IMR-90 (cell line): ENCODE results near the gene MTCL1.
A peak's percentile ranks its signal among the peaks of the same experiment; 100 is the strongest.

Experiments
- CEBPB ChIP-seq: IDR thresholded peaks from 2 replicates; pipeline ENCODE4 v1.6.1; 2012; ENCODE audit warnings: low read depth, low read length, improper control_type of control experiment
- CHD1 ChIP-seq: IDR thresholded peaks from 2 replicates; pipeline ENCODE4 v1.6.1; 2012; ENCODE audit warnings: low read depth, low read length, improper control_type of control experiment
- NFE2L2 ChIP-seq: fragments of 150-350 bp; IDR thresholded peaks from 2 replicates; pipeline ENCODE4 v1.6.1; 2016; ENCODE audit warnings: low read depth, mild to moderate bottlenecking, low read length
- POLR2A ChIP-seq: IDR thresholded peaks from 2 replicates; pipeline ENCODE4 v1.6.1; 2012; ENCODE audit warnings: mild to moderate bottlenecking, low read depth, low read length
- RAD21 ChIP-seq: IDR thresholded peaks from 2 replicates; pipeline ENCODE4 v1.6.1; 2012; ENCODE audit warnings: low read length, improper control_type of control experiment
- RFX5 ChIP-seq: IDR thresholded peaks from 2 replicates; pipeline ENCODE4 v1.8.0; 2012; ENCODE audit warnings: low read depth, mild to moderate bottlenecking, low read length, moderate library complexity
- TF ChIP-seq, protein P1 (sequence below): conservative IDR thresholded peaks from 2 replicates; pipeline ENCODE4 v1.5.1; 2012; ENCODE audit warnings: mild to moderate bottlenecking, low read depth, low read length, improper control_type of control experiment
- TF ChIP-seq, protein P2 (sequence below): fragments of 150-350 bp; IDR thresholded peaks from 2 replicates; pipeline ENCODE4 v1.6.1; 2016; ENCODE audit warnings: low read depth, mild to moderate bottlenecking, low read length, moderate library complexity, borderline replicate concordance

- TF ChIP-seq, protein P1, sequence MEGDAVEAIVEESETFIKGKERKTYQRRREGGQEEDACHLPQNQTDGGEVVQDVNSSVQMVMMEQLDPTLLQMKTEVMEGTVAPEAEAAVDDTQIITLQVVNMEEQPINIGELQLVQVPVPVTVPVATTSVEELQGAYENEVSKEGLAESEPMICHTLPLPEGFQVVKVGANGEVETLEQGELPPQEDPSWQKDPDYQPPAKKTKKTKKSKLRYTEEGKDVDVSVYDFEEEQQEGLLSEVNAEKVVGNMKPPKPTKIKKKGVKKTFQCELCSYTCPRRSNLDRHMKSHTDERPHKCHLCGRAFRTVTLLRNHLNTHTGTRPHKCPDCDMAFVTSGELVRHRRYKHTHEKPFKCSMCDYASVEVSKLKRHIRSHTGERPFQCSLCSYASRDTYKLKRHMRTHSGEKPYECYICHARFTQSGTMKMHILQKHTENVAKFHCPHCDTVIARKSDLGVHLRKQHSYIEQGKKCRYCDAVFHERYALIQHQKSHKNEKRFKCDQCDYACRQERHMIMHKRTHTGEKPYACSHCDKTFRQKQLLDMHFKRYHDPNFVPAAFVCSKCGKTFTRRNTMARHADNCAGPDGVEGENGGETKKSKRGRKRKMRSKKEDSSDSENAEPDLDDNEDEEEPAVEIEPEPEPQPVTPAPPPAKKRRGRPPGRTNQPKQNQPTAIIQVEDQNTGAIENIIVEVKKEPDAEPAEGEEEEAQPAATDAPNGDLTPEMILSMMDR: no peak
- no peak for TF ChIP-seq POLR2A
- TF ChIP-seq, protein P2, sequence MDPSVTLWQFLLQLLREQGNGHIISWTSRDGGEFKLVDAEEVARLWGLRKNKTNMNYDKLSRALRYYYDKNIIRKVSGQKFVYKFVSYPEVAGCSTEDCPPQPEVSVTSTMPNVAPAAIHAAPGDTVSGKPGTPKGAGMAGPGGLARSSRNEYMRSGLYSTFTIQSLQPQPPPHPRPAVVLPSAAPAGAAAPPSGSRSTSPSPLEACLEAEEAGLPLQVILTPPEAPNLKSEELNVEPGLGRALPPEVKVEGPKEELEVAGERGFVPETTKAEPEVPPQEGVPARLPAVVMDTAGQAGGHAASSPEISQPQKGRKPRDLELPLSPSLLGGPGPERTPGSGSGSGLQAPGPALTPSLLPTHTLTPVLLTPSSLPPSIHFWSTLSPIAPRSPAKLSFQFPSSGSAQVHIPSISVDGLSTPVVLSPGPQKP: no peak
- peak; percentile 39; the same call in 1 of the 2 replicates for TF ChIP-seq CHD1
- no peak for TF ChIP-seq NFE2L2
- TF ChIP-seq RFX5: no peak
- no peak for TF ChIP-seq RAD21
- TF ChIP-seq CEBPB: no peak
Observed at GRCh38 chr18:8706791-8707555, 1.6 kb downstream of the MTCL1 start.
